ENCODE measurements around the gene NACAD. TPM values are rescaled to one million over a fixed set of nuclear protein-coding genes. Genes with fewer than 3 reads are reported as not detected.

The NACAD gene
- total and polyA plus RNA-seq, 8 donors: 2.0 to 10.9 (median 9.3) TPM

- intact Hi-C loops (cut with DNase I): no loop called here
- Histone ChIP-seq H3K27ac (no peak overlapping the region), H3K27me3 (no peaks in the 10 kb centered on the region), H3K4me1 (peaks cover 13 to 27% of the 10 kb centered on the region in 2 donors), H3K36me3 (peaks cover 0 to 100% of the 10 kb centered on the region in 2 donors), H3K9me3 (no peaks in the 10 kb centered on the region), H3K4me3 (no peak overlapping the region)
- TF ChIP-seq CTCF (IDR thresholded peaks at IDR 0.05): no peak
- ATAC-seq (no peak), DNase-seq (no peak)
These were observed 15.4 kb upstream of the NACAD start for GRCh38 chr7:45103958-45104843.

DNA sequence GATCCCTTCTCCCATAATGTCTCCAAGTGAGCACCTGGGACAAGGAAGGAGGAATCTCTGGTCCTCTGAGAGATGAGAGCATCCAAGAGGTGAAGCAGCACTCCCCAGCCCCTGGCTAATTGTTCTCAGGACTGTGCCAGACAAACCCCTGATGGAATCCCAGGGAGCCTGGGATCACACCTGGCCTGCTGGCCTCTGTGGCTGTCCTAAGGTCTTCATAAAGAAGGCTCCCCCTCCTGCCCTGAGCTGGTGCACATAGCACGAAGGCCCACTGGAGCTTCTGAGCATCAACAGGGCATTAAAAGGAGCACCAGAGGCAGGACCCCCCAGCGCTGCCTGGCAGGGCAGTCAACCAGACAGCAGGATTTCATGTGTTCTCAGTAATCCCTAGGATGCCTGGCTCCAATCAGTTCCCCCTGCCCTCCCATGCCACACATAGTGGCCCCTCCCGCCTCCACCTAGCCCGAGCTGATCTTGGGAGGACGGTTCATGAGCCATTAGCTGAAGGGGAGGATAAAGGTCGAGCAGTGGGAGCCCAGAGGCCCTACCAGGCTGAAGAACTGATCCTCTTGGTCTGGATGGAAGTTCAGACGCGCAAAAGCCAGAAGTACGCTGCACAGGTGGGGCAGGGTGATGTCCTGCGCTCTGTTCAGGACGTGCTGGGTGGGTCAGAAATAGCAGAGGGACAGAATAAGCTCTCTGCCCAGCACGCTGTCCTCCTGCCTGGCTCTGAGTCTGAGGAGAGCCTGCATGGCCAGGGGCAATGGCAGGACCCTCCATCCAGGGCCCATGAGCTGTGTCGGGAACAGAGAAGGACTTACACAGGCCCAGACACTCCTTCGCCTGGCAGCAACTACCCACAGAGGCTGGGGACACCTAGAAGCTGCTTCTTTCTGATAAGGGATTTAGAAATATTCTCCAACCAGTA, 14.3 kb upstream of the NACAD start:
- intact Hi-C loops (cut with DNase I): no loop called here
- Histone ChIP-seq H3K4me3 (no peak overlapping the region), H3K4me1 (peaks cover 9 to 16% of the 10 kb centered on the region in 2 donors), H3K27ac (no peak overlapping the region), H3K27me3 (no peaks in the 10 kb centered on the region), H3K9me3 (no peaks in the 10 kb centered on the region), H3K36me3 (peaks cover 0 to 100% of the 10 kb centered on the region in 2 donors)
- TF ChIP-seq CTCF (IDR thresholded peaks at IDR 0.05): no peak
- no peak for DNase-seq
- ATAC-seq: no peak

DNA sequence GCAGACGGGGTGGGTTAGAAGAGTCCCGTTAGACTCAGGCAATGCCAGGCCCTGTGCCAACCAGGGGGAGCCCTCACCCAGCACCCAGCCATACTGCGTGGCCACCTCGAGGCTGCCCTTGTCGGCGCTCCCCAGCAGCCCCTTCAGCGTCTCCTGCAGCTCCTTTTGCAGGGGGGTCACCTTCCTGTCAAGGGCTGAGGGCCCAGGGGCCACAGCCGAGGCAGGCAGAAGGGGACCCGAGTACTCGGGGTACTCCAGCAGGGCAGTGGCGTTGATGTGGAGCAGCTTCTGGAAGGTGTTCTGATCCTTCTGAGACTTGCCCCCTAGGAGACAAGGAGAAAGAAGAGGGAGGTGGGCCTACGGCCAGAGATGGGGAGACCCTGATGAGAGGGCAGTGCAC, 13.0 kb upstream of the NACAD start:
- ATAC-seq (no peak), DNase-seq (no peak)
- peaks cover 0 to 88% of the 10 kb centered on the region in 2 donors for H3K36me3 ChIP-seq
- no peak overlapping the region for H3K4me3 ChIP-seq
- H3K4me1 ChIP-seq: peaks cover 0 to 3% of the 10 kb centered on the region in 2 donors
- no peak overlapping the region for H3K27ac ChIP-seq
- no peaks in the 10 kb centered on the region for H3K27me3 ChIP-seq
- H3K9me3 ChIP-seq: no peaks in the 10 kb centered on the region
- no peak for TF ChIP-seq CTCF (IDR thresholded peaks at IDR 0.05)
- intact Hi-C loops (cut with DNase I): no loop called here

GRCh38 chr7:45100761-45101480, 12.2 kb upstream of the NACAD start:
- Histone ChIP-seq H3K27ac (no peak overlapping the region), H3K4me1 (no peaks in the 10 kb centered on the region), H3K36me3 (peaks cover 0 to 79% of the 10 kb centered on the region in 2 donors), H3K27me3 (no peaks in the 10 kb centered on the region), H3K4me3 (no peak overlapping the region), H3K9me3 (no peaks in the 10 kb centered on the region)
- DNase-seq (no peak), ATAC-seq (no peak)
- intact Hi-C loops (cut with DNase I): no loop called here
- TF ChIP-seq CTCF (IDR thresholded peaks at IDR 0.05): no peak

Measured in left lung (tissue), 10 donors.